ENCODE measurements around the gene KLHL41.

KLHL41 gene

GRCh38 chr2:169495310-169495928 lies 14.1 kb upstream of the KLHL41 start (continued):
- TF ChIP-seq PRDM10 (tag by site-specific recombination; IDR thresholded peaks at IDR 0.05) (no peak), ZNF266 (tag by site-specific recombination; IDR thresholded peaks at IDR 0.05; ENCODE audit: low read depth) (no peak), ZNF37A (tag by site-specific recombination; IDR thresholded peaks at IDR 0.05) (no peak), ZNF426 (tag by site-specific recombination; IDR thresholded peaks at IDR 0.05) (no peak), ZNF132 (tag by site-specific recombination; IDR thresholded peaks at IDR 0.05; ENCODE audit: borderline replicate concordance) (no peak), ZNF26 (tag by site-specific recombination; IDR thresholded peaks at IDR 0.05) (no peak), ZNF354C (tag by site-specific recombination; IDR thresholded peaks at IDR 0.05; ENCODE audit: borderline replicate concordance, low read depth) (no peak), ZSCAN5A (tag by site-specific recombination; IDR thresholded peaks at IDR 0.05) (no peak)

- Histone ChIP-seq H3K9me3 (ENCODE audit: control insufficient read depth, insufficient read depth, low read depth, low read length) (no peaks in the 10 kb centered on the region), H3K4me1 (ENCODE audit: control insufficient read depth, insufficient read depth, low read length) (peaks cover 2% of the 10 kb centered on the region; the same call in 1 of the 2 replicates), H3K4me3 (ENCODE audit: low read depth, low read length) (no peak overlapping the region), H3K36me3 (ENCODE audit: control insufficient read depth in 2 of 2, insufficient read depth in 1 of 2, low read length in 2 of 2) (peaks cover 0 to 17% of the 10 kb centered on the region in 2 experiments; a peak in 1 of 3 replicates), H3K27ac (ENCODE audit: extremely low read depth, low read depth, low read length) (no peak overlapping the region)
- no peak for TF ChIP-seq ZNF37A (tag by site-specific recombination; IDR thresholded peaks at IDR 0.05)
- no peak for TF ChIP-seq ZNF776 (tag by site-specific recombination; IDR thresholded peaks at IDR 0.05; ENCODE audit: borderline replicate concordance)
- TF ChIP-seq TSHZ1 (tag by site-specific recombination; IDR thresholded peaks at IDR 0.05; ENCODE audit: borderline replicate concordance) = no peak
- TF ChIP-seq ZNF211 (tag by site-specific recombination; IDR thresholded peaks at IDR 0.05; ENCODE audit: low read depth) = no peak
- no peak for TF ChIP-seq INSM2 (tag by site-specific recombination; IDR thresholded peaks at IDR 0.05)
- no peak for TF ChIP-seq ZNF560 (tag by site-specific recombination; IDR thresholded peaks at IDR 0.05; ENCODE audit: borderline replicate concordance)
- no peak for TF ChIP-seq KLF17 (tag by site-specific recombination; IDR thresholded peaks at IDR 0.05)
- no peak for TF ChIP-seq ZNF792 (tag by site-specific recombination; IDR thresholded peaks at IDR 0.05)
- no peak for TF ChIP-seq ZNF623 (tag by site-specific recombination; IDR thresholded peaks at IDR 0.05)
- ChIA-PET POLR2A (no interaction called here), CTCF (no interaction called here)
Measured at GRCh38 chr2:169504651-169505050, 4.9 kb upstream of the KLHL41 start.
